Left renal pelvis (tissue), 4 donors: Measurements from ENCODE around the gene UBQLN2. TPM values are rescaled to one million over a fixed set of nuclear protein-coding genes. Genes with fewer than 3 reads are reported as not detected.
"Not testable (repeated sequence)": the region's sequence is repeated elsewhere in the genome, so short reads cannot be mapped to it uniquely, and the experiment has no call there.

Experiments
- DNase-seq, 4 donors: peaks; one replicate each; pipeline ENCODE4 v3.0.0-alpha.2; 2013; ENCODE audit warnings: low read depth in 4 of 4, low spot score in 3 of 4
- polyA plus RNA-seq, 4 donors: library from polyadenylated mRNA; unstranded; fragments of 120-200 nt; gene quantifications; one replicate each; pipeline ENCODE4 v1.2.1, GENCODE V29; 2013; ENCODE audit not compliant: insufficient read length in 4 of 4

UBQLN2 gene
- polyA plus RNA-seq: 10 to 100 TPM; 41.6 to 49.1 (median 48.1) TPM

- peak in 3 of 4 donors; percentile 46 to 60 (median 57) for DNase-seq
Measured at GRCh38 chrX:56563231-56564161, at the start of gene UBQLN2. TSS of gene UBQLN2 (plus strand) at chrX:56563627. CDS start at chrX:56563874, 247 bp downstream.

- no peak for DNase-seq
Measured at GRCh38 chrX:56519642-56520041, 43.8 kb upstream of the UBQLN2 start.

GRCh38 chrX:56529482-56530007 lies 33.9 kb upstream of the UBQLN2 start:
- DNase-seq: not testable (repeated sequence)

- DNase-seq: no peak
Measured at GRCh38 chrX:56530011-56530410, 33.4 kb upstream of the UBQLN2 start.

- no peak for DNase-seq
Measured at GRCh38 chrX:56550667-56551066, 12.8 kb upstream of the UBQLN2 start.

- DNase-seq: no peak
Measured at GRCh38 chrX:56554870-56555269, 8.6 kb upstream of the UBQLN2 start.

- no peak for DNase-seq
Measured at GRCh38 chrX:56557376-56557929, 6.0 kb upstream of the UBQLN2 start.

- peak in 1 of 4 donors; percentile 16 for DNase-seq
Measured at GRCh38 chrX:56564164-56564885, 898 bp downstream of the UBQLN2 start.

GRCh38 chrX:56564921-56565840 lies 1.8 kb downstream of the UBQLN2 start:
- no peak for DNase-seq

- DNase-seq: no peak
Measured at GRCh38 chrX:56569378-56570057, 6.1 kb downstream of the UBQLN2 start.

- no peak for DNase-seq
Measured at GRCh38 chrX:56572975-56573374, 9.5 kb downstream of the UBQLN2 start.

GRCh38 chrX:56574861-56575260 lies 11.4 kb downstream of the UBQLN2 start:
- no peak for DNase-seq

GRCh38 chrX:56576721-56577120 lies 13.3 kb downstream of the UBQLN2 start:
- DNase-seq: no peak

GRCh38 chrX:56588397-56589188 lies 25.2 kb downstream of the UBQLN2 start:
- no peak for DNase-seq

GRCh38 chrX:56591830-56592229 lies 28.4 kb downstream of the UBQLN2 start:
- DNase-seq: not testable (repeated sequence)

GRCh38 chrX:56600141-56600540 lies 36.7 kb downstream of the UBQLN2 start:
- DNase-seq: no peak

GRCh38 chrX:56600987-56601386 lies 37.6 kb downstream of the UBQLN2 start:
- no peak for DNase-seq

GRCh38 chrX:56615282-56615681 lies 51.9 kb downstream of the UBQLN2 start:
- no peak for DNase-seq
